Vagina (tissue), 2 donors: Measurements from ENCODE around the gene NOP56.

Experiments used
- CTCF ChIP-seq, 3 experiments: fragments of 450-650 bp in 2 of 3; fragments of 200-600 bp in 1 of 3; sonication (generic) in 1 of 3; IDR thresholded peaks; one replicate each; pipeline ENCODE4 v1.5.1; 2017 to 2019; ENCODE audit warnings: antibody characterized with exemption in 3 of 3, mild to moderate bottlenecking in 2 of 3, moderate library complexity in 2 of 3
- POLR2A ChIP-seq, 2 donors: fragments of 450-650 bp; IDR thresholded peaks; one replicate each; pipeline ENCODE4 v1.6.1; 2017; ENCODE audit warnings: antibody characterized with exemption in 2 of 2, mild to moderate bottlenecking in 2 of 2, moderate library complexity in 2 of 2
- POLR2AphosphoS5 ChIP-seq, 2 donors: sonication (generic); formaldehyde crosslinking; IDR thresholded peaks; one replicate each; pipeline ENCODE4 v1.9.0; 2017; ENCODE audit warnings: antibody characterized with exemption in 2 of 2, mild to moderate bottlenecking in 2 of 2, low read depth in 1 of 2; ENCODE audit not compliant: insufficient read depth in 1 of 2

GRCh38 chr20:2654831-2655230 lies 2.4 kb downstream of the NOP56 start:
- TF ChIP-seq CTCF (IDR thresholded peaks at IDR 0.05) (no peak), POLR2AphosphoS5 (IDR thresholded peaks at IDR 0.05; ENCODE audit: insufficient read depth in 1 of 2, low read depth in 1 of 2) (no peak), POLR2A (IDR thresholded peaks at IDR 0.05) (no peak)
